Rectal smooth muscle tissue (tissue), 1 donor: Measurements from ENCODE around the gene CARD9.

Source experiments
- H3K27ac ChIP-seq: one replicate; pipeline ENCODE4 v1.7.0; 2013; ENCODE audit warnings: low read depth, low read length, inconsistent platforms
- H3K27me3 ChIP-seq: one replicate; pipeline ENCODE4 v1.7.0; 2013; ENCODE audit warnings: low read length; ENCODE audit not compliant: control insufficient read depth, insufficient read depth
- H3K36me3 ChIP-seq: one replicate; pipeline ENCODE4 v1.7.0; 2013; ENCODE audit warnings: low read length; ENCODE audit not compliant: control insufficient read depth, insufficient read depth
- H3K4me1 ChIP-seq: one replicate; pipeline ENCODE4 v1.7.0; 2013; ENCODE audit warnings: low read length; ENCODE audit not compliant: control insufficient read depth, insufficient read depth
- H3K4me3 ChIP-seq: one replicate; pipeline ENCODE4 v1.7.0; 2013; ENCODE audit warnings: low read length
- H3K9ac ChIP-seq: one replicate; pipeline ENCODE4 v1.7.0; 2013; ENCODE audit warnings: low read length

The CARD9 gene

GRCh38 chr9:136364942-136365774 is 8.3 kb downstream of the CARD9 start:
- Histone ChIP-seq H3K27me3 (no peaks in the 10 kb centered on the region), H3K27ac (no peak overlapping the region), H3K36me3 (no peaks in the 10 kb centered on the region), H3K4me1 (peaks cover 27% of the 10 kb centered on the region), H3K4me3 (no peak overlapping the region), H3K9ac (no peak overlapping the region)

- Histone ChIP-seq H3K4me3 (peak overlapping the region; percentile 29), H3K9ac (no peak overlapping the region), H3K4me1 (peaks cover 27% of the 10 kb centered on the region), H3K27ac (no peak overlapping the region), H3K27me3 (no peaks in the 10 kb centered on the region), H3K36me3 (no peaks in the 10 kb centered on the region)
These were observed 9.3 kb downstream of the CARD9 start for GRCh38 chr9:136363949-136364748.

- no peak within 1 kb of the TSS for H3K9ac ChIP-seq
- no peaks in the 10 kb centered on the region for H3K27me3 ChIP-seq
- peaks cover 27% of the 10 kb centered on the region for H3K4me1 ChIP-seq
- no peaks in the 10 kb centered on the region for H3K36me3 ChIP-seq
- peak within 1 kb of the TSS; percentile 73 for H3K4me3 ChIP-seq
- peak within 1 kb of the TSS; percentile 81 for H3K27ac ChIP-seq
These were observed 10.1 kb downstream of the CARD9 start, which contains the start of gene DNLZ for GRCh38 chr9:136363106-136363948. DNLZ (minus strand) TSS chr9:136363744; CDS start chr9:136363714, 30 bp downstream.

GRCh38 chr9:136362450-136362784 is 11.1 kb downstream of the CARD9 start:
- Histone ChIP-seq H3K4me1 (peaks cover 27% of the 10 kb centered on the region), H3K27ac (peak overlapping the region; percentile 81), H3K4me3 (peak overlapping the region; percentile 1), H3K9ac (no peak overlapping the region), H3K27me3 (no peaks in the 10 kb centered on the region), H3K36me3 (no peaks in the 10 kb centered on the region)

- H3K36me3 ChIP-seq: no peaks in the 10 kb centered on the region
- H3K27ac ChIP-seq: peak overlapping the region; percentile 81
- no peak overlapping the region for H3K9ac ChIP-seq
- H3K4me1 ChIP-seq: peaks cover 27% of the 10 kb centered on the region
- no peaks in the 10 kb centered on the region for H3K27me3 ChIP-seq
- peak overlapping the region; percentile 29 for H3K4me3 ChIP-seq
These were observed 11.6 kb downstream of the CARD9 start for GRCh38 chr9:136361754-136362449.

- H3K4me1 ChIP-seq: peaks cover 27% of the 10 kb centered on the region
- no peak overlapping the region for H3K9ac ChIP-seq
- H3K27me3 ChIP-seq: no peaks in the 10 kb centered on the region
- H3K36me3 ChIP-seq: no peaks in the 10 kb centered on the region
- H3K27ac ChIP-seq: peak overlapping the region; percentile 81
- H3K4me3 ChIP-seq: peak overlapping the region; percentile 44
These were observed 12.3 kb downstream of the CARD9 start for GRCh38 chr9:136361047-136361753.

GRCh38 chr9:136359774-136360718 is 13.4 kb downstream of the CARD9 start:
- peaks cover 27% of the 10 kb centered on the region for H3K4me1 ChIP-seq
- H3K9ac ChIP-seq: no peak overlapping the region
- H3K27ac ChIP-seq: peak overlapping the region; percentile 81
- H3K4me3 ChIP-seq: no peak overlapping the region
- H3K36me3 ChIP-seq: no peaks in the 10 kb centered on the region
- H3K27me3 ChIP-seq: no peaks in the 10 kb centered on the region

- H3K4me3 ChIP-seq: no peak overlapping the region
- H3K9ac ChIP-seq: no peak overlapping the region
- peaks cover 29% of the 10 kb centered on the region for H3K4me1 ChIP-seq
- no peak overlapping the region for H3K27ac ChIP-seq
- no peaks in the 10 kb centered on the region for H3K27me3 ChIP-seq
- no peaks in the 10 kb centered on the region for H3K36me3 ChIP-seq
These were observed 14.6 kb downstream of the CARD9 start for GRCh38 chr9:136358888-136359287.

- Histone ChIP-seq H3K27ac (no peak overlapping the region), H3K36me3 (no peaks in the 10 kb centered on the region), H3K9ac (no peak overlapping the region), H3K27me3 (no peaks in the 10 kb centered on the region), H3K4me1 (peaks cover 27% of the 10 kb centered on the region), H3K4me3 (no peak overlapping the region)
These were observed 15.5 kb downstream of the CARD9 start for GRCh38 chr9:136358016-136358415.

GRCh38 chr9:136357202-136357725 is 16.2 kb downstream of the CARD9 start:
- H3K27me3 ChIP-seq: no peaks in the 10 kb centered on the region
- no peak overlapping the region for H3K27ac ChIP-seq
- no peak overlapping the region for H3K9ac ChIP-seq
- no peaks in the 10 kb centered on the region for H3K36me3 ChIP-seq
- peaks cover 20% of the 10 kb centered on the region for H3K4me1 ChIP-seq
- H3K4me3 ChIP-seq: no peak overlapping the region
